ENCODE measurements around the gene ZDHHC8. TPM values are rescaled to one million over a fixed set of nuclear protein-coding genes. Genes with fewer than 3 reads are reported as not detected.

Gene ZDHHC8
- total RNA-seq, 1 donor from 2014 or later = 3.1 TPM

DNA sequence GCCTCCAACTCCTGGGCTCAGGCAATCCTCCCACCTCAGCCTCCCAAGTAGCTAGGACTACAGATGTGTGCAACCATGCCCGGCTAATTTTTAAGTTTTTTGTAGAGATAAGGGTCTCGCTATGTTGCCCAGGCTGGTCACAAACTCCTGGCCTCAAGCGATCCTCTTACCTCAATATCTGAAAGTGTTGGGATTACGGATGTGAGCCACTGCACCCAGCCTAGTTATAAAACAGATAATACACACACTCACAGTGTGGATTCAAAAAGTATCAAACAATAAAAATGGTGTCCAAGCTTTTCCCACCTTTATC is 19.6 kb downstream of the ZDHHC8 start:
- no peaks in the 10 kb centered on the region for H3K36me3 ChIP-seq (ENCODE audit: control insufficient read depth in 3 of 3, insufficient read depth in 3 of 3, low read length in 3 of 3)
- no peak overlapping the region for H3K9ac ChIP-seq (ENCODE audit: low read depth in 1 of 3, low read length in 3 of 3)
- no peak overlapping the region for H3K4me3 ChIP-seq (ENCODE audit: low read length in 3 of 3)
- no peaks in the 10 kb centered on the region for H3K9me3 ChIP-seq (ENCODE audit: control insufficient read depth in 3 of 3, low read length in 3 of 3)
- H3K27ac ChIP-seq (ENCODE audit: low read depth, low read length) = no peak overlapping the region
- peaks cover 0 to 12% (median 5%) of the 10 kb centered on the region in 3 donors for H3K27me3 ChIP-seq (ENCODE audit: control insufficient read depth in 3 of 3, insufficient read depth in 3 of 3, low read length in 3 of 3)
- H3K4me1 ChIP-seq (ENCODE audit: control insufficient read depth in 3 of 3, insufficient read depth in 3 of 3, low read length in 3 of 3) = peaks cover 0 to 3% (median 0%) of the 10 kb centered on the region in 3 donors

DNA sequence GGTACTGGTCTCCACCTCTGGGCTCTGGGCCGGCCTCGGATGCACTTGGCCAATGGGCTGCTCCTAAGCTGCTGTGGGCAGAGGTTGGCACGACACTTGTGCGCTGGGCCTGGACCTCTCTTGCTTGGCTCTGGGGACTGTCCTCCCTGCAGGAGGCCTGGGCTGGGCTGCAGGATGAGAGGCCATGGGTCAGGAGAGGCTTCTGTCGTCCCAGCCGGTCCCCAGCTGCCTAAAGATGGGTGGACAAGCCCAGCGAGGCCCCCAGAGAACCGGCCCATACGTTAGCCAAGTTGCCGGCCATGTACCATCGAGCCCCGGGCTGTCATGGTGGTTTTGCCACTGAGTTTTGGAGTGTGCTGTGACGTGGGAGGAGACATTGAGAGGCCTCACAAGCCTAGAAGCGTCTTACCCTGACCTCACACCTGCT is 20.9 kb downstream of the ZDHHC8 start:
- H3K9me3 ChIP-seq (ENCODE audit: control insufficient read depth in 3 of 3, low read length in 3 of 3) = no peaks in the 10 kb centered on the region
- H3K27ac ChIP-seq (ENCODE audit: low read depth, low read length) = no peak overlapping the region
- H3K4me3 ChIP-seq (ENCODE audit: low read length in 3 of 3) = no peak overlapping the region
- H3K27me3 ChIP-seq (ENCODE audit: control insufficient read depth in 3 of 3, insufficient read depth in 3 of 3, low read length in 3 of 3) = peaks cover 5 to 12% (median 8%) of the 10 kb centered on the region in 3 donors
- no peaks in the 10 kb centered on the region for H3K36me3 ChIP-seq (ENCODE audit: control insufficient read depth in 3 of 3, insufficient read depth in 3 of 3, low read length in 3 of 3)
- no peak overlapping the region for H3K9ac ChIP-seq (ENCODE audit: low read depth in 1 of 3, low read length in 3 of 3)
- peaks cover 2 to 3% (median 3%) of the 10 kb centered on the region in 3 donors for H3K4me1 ChIP-seq (ENCODE audit: control insufficient read depth in 3 of 3, insufficient read depth in 3 of 3, low read length in 3 of 3)

GRCh38 chr22:20153945-20154344 is 22.3 kb downstream of the ZDHHC8 start:
- Histone ChIP-seq H3K4me1 (ENCODE audit: control insufficient read depth in 3 of 3, insufficient read depth in 3 of 3, low read length in 3 of 3) (peaks cover 2 to 3% (median 3%) of the 10 kb centered on the region in 3 donors), H3K27me3 (ENCODE audit: control insufficient read depth in 3 of 3, insufficient read depth in 3 of 3, low read length in 3 of 3) (peaks cover 5 to 14% (median 8%) of the 10 kb centered on the region in 3 donors), H3K36me3 (ENCODE audit: control insufficient read depth in 3 of 3, insufficient read depth in 3 of 3, low read length in 3 of 3) (no peaks in the 10 kb centered on the region), H3K9ac (ENCODE audit: low read depth in 1 of 3, low read length in 3 of 3) (no peak overlapping the region), H3K27ac (ENCODE audit: low read depth, low read length) (no peak overlapping the region), H3K9me3 (ENCODE audit: control insufficient read depth in 3 of 3, low read length in 3 of 3) (no peaks in the 10 kb centered on the region), H3K4me3 (ENCODE audit: low read length in 3 of 3) (no peak overlapping the region)

DNA sequence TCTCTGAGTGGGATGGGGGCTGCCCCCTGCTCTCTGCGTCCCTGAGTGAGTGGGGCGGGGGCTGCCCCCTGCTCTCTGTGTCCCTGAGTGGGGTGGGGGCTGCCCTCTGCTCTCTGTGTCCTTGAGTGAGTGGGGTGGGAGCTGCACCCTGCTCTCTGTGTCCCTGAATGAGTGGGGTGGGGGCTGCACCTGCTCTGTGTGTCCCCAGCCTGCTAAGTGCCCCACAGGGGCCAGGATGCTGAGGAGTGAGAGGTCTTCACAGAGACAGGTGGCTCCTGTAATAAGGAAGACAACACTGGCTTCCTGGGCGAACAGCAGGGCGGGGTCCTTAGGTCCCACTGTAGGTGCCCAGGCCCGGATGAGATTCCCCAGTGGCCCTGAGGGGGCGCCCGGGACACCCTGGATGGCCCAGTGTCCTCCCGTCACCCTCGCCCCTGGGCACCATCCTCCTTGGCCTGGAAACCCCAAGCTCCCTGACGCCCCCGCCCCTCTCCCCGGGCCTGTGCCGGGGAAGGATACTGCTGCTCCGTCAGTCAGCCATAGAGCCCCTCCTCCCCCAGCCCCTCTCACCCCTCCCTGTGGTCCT is 23.1 kb downstream of the ZDHHC8 start:
- H3K9me3 ChIP-seq (ENCODE audit: control insufficient read depth in 3 of 3, low read length in 3 of 3) = no peaks in the 10 kb centered on the region
- H3K4me3 ChIP-seq (ENCODE audit: low read length in 3 of 3) = no peak overlapping the region
- H3K27me3 ChIP-seq (ENCODE audit: control insufficient read depth in 3 of 3, insufficient read depth in 3 of 3, low read length in 3 of 3) = peaks cover 5 to 14% (median 8%) of the 10 kb centered on the region in 3 donors
- H3K4me1 ChIP-seq (ENCODE audit: control insufficient read depth in 3 of 3, insufficient read depth in 3 of 3, low read length in 3 of 3) = peaks cover 2 to 3% (median 3%) of the 10 kb centered on the region in 3 donors
- H3K36me3 ChIP-seq (ENCODE audit: control insufficient read depth in 3 of 3, insufficient read depth in 3 of 3, low read length in 3 of 3) = no peaks in the 10 kb centered on the region
- H3K27ac ChIP-seq (ENCODE audit: low read depth, low read length) = no peak overlapping the region
- H3K9ac ChIP-seq (ENCODE audit: low read depth in 1 of 3, low read length in 3 of 3) = peak overlapping the region in 1 of 3 donors; percentile 33

- H3K36me3 ChIP-seq (ENCODE audit: control insufficient read depth in 3 of 3, insufficient read depth in 3 of 3, low read length in 3 of 3) = no peaks in the 10 kb centered on the region
- no peak overlapping the region for H3K4me3 ChIP-seq (ENCODE audit: low read length in 3 of 3)
- H3K27me3 ChIP-seq (ENCODE audit: control insufficient read depth in 3 of 3, insufficient read depth in 3 of 3, low read length in 3 of 3) = peaks cover 5 to 14% (median 8%) of the 10 kb centered on the region in 3 donors
- no peak overlapping the region for H3K9ac ChIP-seq (ENCODE audit: low read depth in 1 of 3, low read length in 3 of 3)
- H3K9me3 ChIP-seq (ENCODE audit: control insufficient read depth in 3 of 3, low read length in 3 of 3) = no peaks in the 10 kb centered on the region
- H3K4me1 ChIP-seq (ENCODE audit: control insufficient read depth in 3 of 3, insufficient read depth in 3 of 3, low read length in 3 of 3) = peaks cover 2 to 3% (median 3%) of the 10 kb centered on the region in 3 donors
- H3K27ac ChIP-seq (ENCODE audit: low read depth, low read length) = no peak overlapping the region
Observed at GRCh38 chr22:20155330-20156041, 23.9 kb downstream of the ZDHHC8 start.

GRCh38 chr22:20156042-20156389 is 24.4 kb downstream of the ZDHHC8 start:
- Histone ChIP-seq H3K9me3 (ENCODE audit: control insufficient read depth in 3 of 3, low read length in 3 of 3) (no peaks in the 10 kb centered on the region), H3K9ac (ENCODE audit: low read depth in 1 of 3, low read length in 3 of 3) (no peak overlapping the region), H3K4me1 (ENCODE audit: control insufficient read depth in 3 of 3, insufficient read depth in 3 of 3, low read length in 3 of 3) (peaks cover 2 to 3% (median 3%) of the 10 kb centered on the region in 3 donors), H3K27me3 (ENCODE audit: control insufficient read depth in 3 of 3, insufficient read depth in 3 of 3, low read length in 3 of 3) (peaks cover 5 to 16% (median 8%) of the 10 kb centered on the region in 3 donors), H3K27ac (ENCODE audit: low read depth, low read length) (no peak overlapping the region), H3K36me3 (ENCODE audit: control insufficient read depth in 3 of 3, insufficient read depth in 3 of 3, low read length in 3 of 3) (no peaks in the 10 kb centered on the region), H3K4me3 (ENCODE audit: low read length in 3 of 3) (no peak overlapping the region)

DNA sequence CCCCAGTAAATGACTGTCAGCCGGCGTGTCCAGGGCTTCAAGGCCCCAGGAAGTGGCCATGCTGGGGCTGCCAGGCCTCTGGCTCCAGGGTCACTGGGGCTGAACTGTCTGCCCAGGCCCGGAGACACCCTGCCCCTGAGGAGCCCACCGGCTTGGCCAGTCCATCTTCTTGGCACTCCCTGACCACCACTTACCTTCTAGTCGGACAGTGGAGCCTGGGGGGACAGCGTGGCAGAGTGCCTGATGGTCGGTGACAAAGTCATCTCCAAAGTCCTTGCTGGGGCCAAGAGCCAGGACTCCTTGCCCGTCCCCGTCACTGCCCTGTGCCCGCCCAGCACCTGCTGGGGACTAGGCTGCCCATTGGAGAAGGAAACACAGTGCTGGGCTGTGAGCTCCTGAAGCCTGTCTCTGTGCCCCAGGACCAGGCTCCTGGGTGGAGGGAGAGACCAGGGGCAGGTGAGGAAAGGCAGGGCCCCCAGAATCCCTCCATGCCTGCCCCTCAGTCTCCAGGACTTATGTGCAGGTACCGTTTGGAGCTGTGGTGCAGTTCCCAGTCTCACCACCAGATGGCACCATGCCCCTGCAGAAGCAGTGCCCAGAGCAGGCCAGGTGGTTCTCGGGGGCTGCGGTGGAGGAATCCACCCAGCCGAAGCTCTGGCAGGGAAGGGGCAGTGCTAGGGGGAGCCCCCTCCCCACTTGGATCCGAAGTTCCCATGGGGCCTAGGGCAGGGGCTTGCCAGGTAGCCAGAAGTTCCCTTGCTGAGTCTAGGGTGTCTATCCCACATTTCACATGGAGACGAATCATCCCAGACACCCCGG is 25.2 kb downstream of the ZDHHC8 start:
- no peaks in the 10 kb centered on the region for H3K9me3 ChIP-seq (ENCODE audit: control insufficient read depth in 3 of 3, low read length in 3 of 3)
- no peak overlapping the region for H3K9ac ChIP-seq (ENCODE audit: low read depth in 1 of 3, low read length in 3 of 3)
- H3K27ac ChIP-seq (ENCODE audit: low read depth, low read length) = no peak overlapping the region
- no peak overlapping the region for H3K4me3 ChIP-seq (ENCODE audit: low read length in 3 of 3)
- peaks cover 5 to 20% (median 8%) of the 10 kb centered on the region in 3 donors for H3K27me3 ChIP-seq (ENCODE audit: control insufficient read depth in 3 of 3, insufficient read depth in 3 of 3, low read length in 3 of 3)
- H3K36me3 ChIP-seq (ENCODE audit: control insufficient read depth in 3 of 3, insufficient read depth in 3 of 3, low read length in 3 of 3) = no peaks in the 10 kb centered on the region
- peaks cover 2 to 3% (median 3%) of the 10 kb centered on the region in 3 donors for H3K4me1 ChIP-seq (ENCODE audit: control insufficient read depth in 3 of 3, insufficient read depth in 3 of 3, low read length in 3 of 3)

GRCh38 chr22:20157430-20158183 is 26.0 kb downstream of the ZDHHC8 start:
- Histone ChIP-seq H3K4me1 (ENCODE audit: control insufficient read depth in 3 of 3, insufficient read depth in 3 of 3, low read length in 3 of 3) (peaks cover 2 to 3% (median 3%) of the 10 kb centered on the region in 3 donors), H3K27me3 (ENCODE audit: control insufficient read depth in 3 of 3, insufficient read depth in 3 of 3, low read length in 3 of 3) (peaks cover 5 to 20% (median 8%) of the 10 kb centered on the region in 3 donors), H3K9ac (ENCODE audit: low read depth in 1 of 3, low read length in 3 of 3) (no peak overlapping the region), H3K36me3 (ENCODE audit: control insufficient read depth in 3 of 3, insufficient read depth in 3 of 3, low read length in 3 of 3) (no peaks in the 10 kb centered on the region), H3K9me3 (ENCODE audit: control insufficient read depth in 3 of 3, low read length in 3 of 3) (no peaks in the 10 kb centered on the region), H3K27ac (ENCODE audit: low read depth, low read length) (no peak overlapping the region), H3K4me3 (ENCODE audit: low read length in 3 of 3) (no peak overlapping the region)

DNA sequence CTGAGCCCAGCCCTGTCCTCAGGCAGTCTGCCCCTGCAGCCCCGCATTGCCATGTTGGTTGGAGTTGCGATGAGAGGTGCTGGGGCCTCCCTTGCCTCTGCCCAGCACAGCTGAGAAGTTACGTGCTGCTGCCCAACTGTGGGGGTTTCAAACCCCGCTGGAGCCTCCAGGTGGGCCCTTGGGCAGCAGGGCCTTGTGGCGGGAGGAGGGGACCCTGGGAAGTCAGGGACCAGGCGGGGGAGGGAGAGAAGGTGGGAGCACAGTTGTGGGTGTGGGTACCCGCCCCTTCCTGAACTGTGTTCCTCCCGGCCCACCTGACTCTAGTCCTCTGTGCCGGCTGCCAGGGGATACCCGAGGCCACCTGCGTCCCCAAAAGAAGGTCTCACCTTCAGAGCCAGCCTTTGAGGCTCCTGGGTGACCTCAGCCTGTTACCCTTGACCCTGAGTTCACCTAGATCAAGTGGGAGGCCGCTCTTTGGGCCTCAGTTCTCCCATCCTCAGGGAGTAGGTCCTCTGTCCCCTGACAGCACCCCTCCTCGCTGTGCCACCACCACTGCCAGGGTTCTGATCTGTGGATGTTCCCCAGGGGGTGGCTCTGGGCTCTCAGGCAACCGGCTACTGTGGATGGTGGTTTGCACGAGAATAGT is 26.9 kb downstream of the ZDHHC8 start:
- no peaks in the 10 kb centered on the region for H3K9me3 ChIP-seq (ENCODE audit: control insufficient read depth in 3 of 3, low read length in 3 of 3)
- no peak overlapping the region for H3K9ac ChIP-seq (ENCODE audit: low read depth in 1 of 3, low read length in 3 of 3)
- H3K4me3 ChIP-seq (ENCODE audit: low read length in 3 of 3) = no peak overlapping the region
- peaks cover 2 to 3% (median 3%) of the 10 kb centered on the region in 3 donors for H3K4me1 ChIP-seq (ENCODE audit: control insufficient read depth in 3 of 3, insufficient read depth in 3 of 3, low read length in 3 of 3)
- no peaks in the 10 kb centered on the region for H3K36me3 ChIP-seq (ENCODE audit: control insufficient read depth in 3 of 3, insufficient read depth in 3 of 3, low read length in 3 of 3)
- H3K27me3 ChIP-seq (ENCODE audit: control insufficient read depth in 3 of 3, insufficient read depth in 3 of 3, low read length in 3 of 3) = peaks cover 5 to 20% (median 8%) of the 10 kb centered on the region in 3 donors
- no peak overlapping the region for H3K27ac ChIP-seq (ENCODE audit: low read depth, low read length)

All from skeletal muscle tissue (tissue), 4 donors.